ENCODE measurements around the gene FBH1.

DNA sequence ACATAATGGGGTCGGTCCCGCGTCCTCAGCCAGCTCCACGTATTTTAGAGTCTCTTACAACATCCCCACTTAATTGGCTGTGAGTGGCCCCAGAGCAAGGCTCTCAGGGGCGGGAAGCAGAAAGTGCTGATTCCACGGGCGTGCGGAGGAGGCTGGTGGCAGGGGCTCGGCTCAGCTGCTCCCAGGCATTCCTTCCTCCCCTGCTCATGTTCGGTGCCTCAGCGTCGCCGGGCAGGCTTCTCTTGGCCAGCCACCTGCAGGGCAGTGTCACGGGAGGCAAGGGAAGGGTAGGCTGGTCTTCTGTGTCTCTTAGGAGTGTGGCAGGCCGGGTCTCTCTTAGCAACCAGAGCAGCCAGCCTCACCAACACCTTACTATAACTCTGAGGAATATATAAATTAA is 53.5 kb downstream of the FBH1 start:
- no peak for TF ChIP-seq POLR2A (IDR thresholded peaks at IDR 0.05; ENCODE audit: low read length)
- no peak for TF ChIP-seq GATA1 (IDR thresholded peaks at IDR 0.05; ENCODE audit: low read depth, low read length)

All from erythroblast (primary cell).